GM23338 (cell line): ENCODE results near the gene TUBA1B. TPM values are rescaled to one million over a fixed set of nuclear protein-coding genes. Genes with fewer than 3 reads are reported as not detected.
A peak's percentile ranks its signal among the peaks of the same experiment; 100 is the strongest.

Experiments used
- ATAC-seq: fragments of 200-7000 bp; cut with Tn5 transposase; 3 replicates; pipeline ENCODE4 v1.9.1; 2020
- DNase-seq: peaks from one replicate; pipeline ENCODE4 v3.0.0-alpha.2; 2015; ENCODE audit warnings: low spot score
- H2AFZ ChIP-seq: fragments of 200-600 bp; sonication (generic); 2 replicates; pipeline ENCODE4 v1.8.0; 2016; ENCODE audit warnings: antibody characterized with exemption, mild to moderate bottlenecking, moderate library complexity
- H3F3A ChIP-seq: fragments of 200-600 bp; sonication (generic); replicated peaks from 2 replicates; pipeline ENCODE4 v1.8.0; 2017; ENCODE audit warnings: antibody characterized with exemption, mixed run types, low read depth
- H3K27ac ChIP-seq: fragments of 200-600 bp; sonication (generic); 2 replicates; pipeline ENCODE4 v1.6.1; 2016; ENCODE audit warnings: low read depth
- H3K27me3 ChIP-seq: fragments of 200-600 bp; sonication (generic); 2 replicates; pipeline ENCODE4 v1.8.0; 2016; ENCODE audit warnings: mild to moderate bottlenecking, mixed run types, moderate library complexity; ENCODE audit not compliant: insufficient read depth
- H3K36me3 ChIP-seq: fragments of 200-600 bp; sonication (generic); 2 replicates; pipeline ENCODE4 v1.8.0; 2016; ENCODE audit warnings: mild to moderate bottlenecking; ENCODE audit not compliant: insufficient read depth
- H3K4me1 ChIP-seq: fragments of 200-600 bp; sonication (generic); 2 replicates; pipeline ENCODE4 v1.8.0; 2016; ENCODE audit warnings: mild to moderate bottlenecking, moderate library complexity; ENCODE audit not compliant: insufficient read depth
- H3K4me2 ChIP-seq: fragments of 200-600 bp; sonication (generic); 2 replicates; pipeline ENCODE4 v1.7.1; 2017; ENCODE audit warnings: mixed run types
- H3K4me3 ChIP-seq: fragments of 200-600 bp; sonication (generic); 2 replicates; pipeline ENCODE4 v1.6.1; 2016; ENCODE audit warnings: mixed run types
- H3K79me2 ChIP-seq: fragments of 200-600 bp; sonication (generic); replicated peaks from 2 replicates; pipeline ENCODE4 v1.8.0; 2017; ENCODE audit warnings: mild to moderate bottlenecking; ENCODE audit not compliant: insufficient read depth
- H3K9me2 ChIP-seq: fragments of 200-600 bp; sonication (generic); 2 replicates; pipeline ENCODE4 v1.8.0; 2017; ENCODE audit not compliant: insufficient read depth
- H4K20me1 ChIP-seq: fragments of 200-600 bp; sonication (generic); replicated peaks from 2 replicates; pipeline ENCODE4 v1.8.0; 2017; ENCODE audit warnings: mild to moderate bottlenecking; ENCODE audit not compliant: insufficient read depth
- H3K27ac Mint-ChIP-seq: 2 replicates; pipeline ENCODE4 v1.8.0; 2020; ENCODE audit warnings: inconsistent platforms, mild to moderate bottlenecking, moderate library complexity, mixed read lengths
- H3K27me3 Mint-ChIP-seq: 3 replicates; pipeline ENCODE4 v1.8.0; 2022; ENCODE audit warnings: low read depth, mild to moderate bottlenecking, moderate library complexity, mixed read lengths, inconsistent platforms; ENCODE audit not compliant: insufficient read depth, poor library complexity
- H3K36me3 Mint-ChIP-seq: 3 replicates; pipeline ENCODE4 v1.8.0; 2021; ENCODE audit warnings: low read depth, mild to moderate bottlenecking, inconsistent platforms, moderate library complexity, mixed read lengths
- H3K4me1 Mint-ChIP-seq: 3 replicates; pipeline ENCODE4 v1.8.0; 2020; ENCODE audit warnings: mild to moderate bottlenecking, inconsistent platforms, mixed read lengths
- H3K4me3 Mint-ChIP-seq: 3 replicates; pipeline ENCODE4 v1.8.0; 2021; ENCODE audit warnings: moderate library complexity, mild to moderate bottlenecking, inconsistent platforms, mixed read lengths
- H3K9me3 Mint-ChIP-seq: 3 replicates; pipeline ENCODE4 v1.8.0; 2020; ENCODE audit warnings: moderate library complexity, mild to moderate bottlenecking, inconsistent platforms, mixed read lengths
- ETS1 ChIP-seq: IDR thresholded peaks from 2 replicates; pipeline ENCODE4 v1.6.1; 2016; ENCODE audit warnings: antibody characterized with exemption
- EZH2 ChIP-seq: fragments of 200-600 bp; sonication (generic); IDR thresholded peaks from one replicate; pipeline ENCODE4 v1.8.0; 2017; ENCODE audit warnings: antibody characterized with exemption, mild to moderate bottlenecking, low read depth; ENCODE audit not compliant: unreplicated experiment
- REST ChIP-seq: IDR thresholded peaks from one replicate; pipeline ENCODE4 v1.6.1; 2018; ENCODE audit warnings: antibody characterized with exemption; ENCODE audit not compliant: unreplicated experiment
- STAT1 ChIP-seq: IDR thresholded peaks from one replicate; pipeline ENCODE4 v1.6.1; 2016; ENCODE audit warnings: antibody characterized with exemption; ENCODE audit not compliant: unreplicated experiment
- ZNF462 ChIP-seq: fragments of 250-450 bp; sonication (Bioruptor Pico); IDR thresholded peaks from 2 replicates; pipeline ENCODE4 v1.5.0; 2020; ENCODE audit warnings: mild to moderate bottlenecking, moderate library complexity
- polyA plus RNA-seq: library from polyadenylated mRNA; unstranded; fragments of >200 nt; fragmentation: Nextera tagmentation; extraction: Ambion mirVana; gene quantifications from 2 replicates; pipeline ENCODE4 v1.2.1, GENCODE V29; 2016
- total RNA-seq: library from RNA; depleted of rRNA; stranded (reverse); fragments of >200 nt; shearing (Covaris generic); gene quantifications from 2 replicates; pipeline ENCODE4 v1.2.3, GENCODE V29; 2014

TUBA1B gene
- total and polyA plus RNA-seq, 2 experiments from 2014 or later, result 1,116 to 2,718 TPM

GRCh38 chr12:49091836-49092085 lies 39.4 kb downstream of the TUBA1B start:
- H3K4me1 ChIP-seq, result peaks cover 51% of the 10 kb centered on the region
- H3K27ac Mint-ChIP-seq, result no peak overlapping the region
- no peaks in the 10 kb centered on the region; the same call in 2 of the 3 replicates for H3K36me3 Mint-ChIP-seq
- no peak for ATAC-seq
- H2AFZ ChIP-seq, result peak overlapping the region; percentile 72; the same call in 1 of the 2 replicates
- H3K4me1 Mint-ChIP-seq, result peaks cover 53% of the 10 kb centered on the region
- peaks cover 87% of the 10 kb centered on the region for H3K27me3 Mint-ChIP-seq
- H3K4me2 ChIP-seq, result peak overlapping the region; percentile 88
- no peak for TF ChIP-seq REST
- TF ChIP-seq EZH2, result peak; percentile 40
- no peaks in the 10 kb centered on the region for H3K9me3 Mint-ChIP-seq
- no peak overlapping the region for H3K27ac ChIP-seq
- H3K4me3 ChIP-seq, result peak overlapping the region; percentile 53
- peaks cover 16% of the 10 kb centered on the region; the same call in 1 of the 2 replicates for H3F3A ChIP-seq
- peaks cover 14% of the 10 kb centered on the region for H4K20me1 ChIP-seq
- peak overlapping the region; percentile 68 for H3K4me3 Mint-ChIP-seq
- H3K9me2 ChIP-seq, result no peaks in the 10 kb centered on the region
- H3K27me3 ChIP-seq, result peaks cover 97% of the 10 kb centered on the region
- DNase-seq, result no peak
- no peaks in the 10 kb centered on the region for H3K36me3 ChIP-seq
- no peaks in the 10 kb centered on the region for H3K79me2 ChIP-seq

- Histone ChIP-seq H3K79me2 (no peaks in the 10 kb centered on the region), H3K9me2 (no peaks in the 10 kb centered on the region), H3F3A (peaks cover 16% of the 10 kb centered on the region; the same call in 1 of the 2 replicates), H3K36me3 (no peaks in the 10 kb centered on the region), H4K20me1 (peaks cover 17% of the 10 kb centered on the region), H3K27ac (no peak overlapping the region), H3K4me3 (peak overlapping the region; percentile 53), H2AFZ (peak overlapping the region; percentile 72; the same call in 1 of the 2 replicates), H3K4me2 (peak overlapping the region; percentile 88), H3K27me3 (peaks cover 100% of the 10 kb centered on the region), H3K4me1 (peaks cover 51% of the 10 kb centered on the region)
- Mint-ChIP-seq H3K27me3 (peaks cover 88% of the 10 kb centered on the region), H3K4me1 (peaks cover 53% of the 10 kb centered on the region), H3K9me3 (no peaks in the 10 kb centered on the region), H3K27ac (no peak overlapping the region), H3K36me3 (no peaks in the 10 kb centered on the region; the same call in 2 of the 3 replicates), H3K4me3 (peak overlapping the region; percentile 68)
- peak; percentile 14 for DNase-seq
- no peak for ATAC-seq
- TF ChIP-seq ZNF462 (CRISPR knock-in tag), result no peak
- TF ChIP-seq REST, result no peak
- no peak for TF ChIP-seq STAT1
- no peak for TF ChIP-seq ETS1
Observed at GRCh38 chr12:49091056-49091835, 39.9 kb downstream of the TUBA1B start.
